LNCaP clone FGC (cell line): ENCODE measurements around the gene SLC25A29.

Experiments used
- DNase-seq: peaks from one replicate; pipeline ENCODE4 v3.0.0-alpha.2; 2011; ENCODE audit warnings: low read depth
- H3K4me3 ChIP-seq: 2 replicates; pipeline ENCODE4 v1.5.1; 2011; ENCODE audit warnings: mild to moderate bottlenecking, low read depth, low read length, control low read depth
- TF ChIP-seq, protein P1 (sequence below): IDR thresholded peaks from 2 replicates; pipeline ENCODE4 v1.5.1; 2012; ENCODE audit warnings: mild to moderate bottlenecking; ENCODE audit not compliant: control insufficient read depth, insufficient read depth; ENCODE audit errors: extremely low read depth

Gene SLC25A29

DNA sequence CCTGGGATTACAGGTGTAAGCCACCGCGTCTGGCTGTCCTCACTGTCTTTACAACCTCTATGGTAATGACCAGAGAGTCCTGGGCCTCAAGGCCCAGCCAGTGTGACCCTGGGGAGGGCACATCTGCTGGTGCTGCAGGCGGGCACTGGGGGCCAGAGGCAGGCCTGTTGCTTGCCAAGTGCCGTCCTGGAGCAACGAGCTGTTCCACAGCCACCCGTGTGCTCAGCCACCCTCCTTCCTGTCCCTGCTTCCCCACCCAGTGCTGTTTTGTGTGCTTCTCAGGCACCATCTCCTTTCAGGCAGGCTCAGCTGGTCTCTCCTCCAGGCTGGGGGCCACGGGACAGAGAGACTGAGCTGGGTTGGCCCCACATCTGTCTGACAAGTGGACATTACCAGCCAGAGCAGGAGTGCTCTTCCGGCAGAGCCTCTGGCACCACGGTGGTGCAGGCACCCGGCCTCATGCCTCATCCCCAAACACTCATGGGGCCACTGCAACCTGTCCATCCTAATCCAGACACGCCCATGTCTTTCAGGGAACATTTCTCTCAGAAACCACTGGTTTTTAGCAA is 25.9 kb upstream of the SLC25A29 start:
- no peak overlapping the region for H3K4me3 ChIP-seq
- DNase-seq = no peak
- TF ChIP-seq, protein P1, sequence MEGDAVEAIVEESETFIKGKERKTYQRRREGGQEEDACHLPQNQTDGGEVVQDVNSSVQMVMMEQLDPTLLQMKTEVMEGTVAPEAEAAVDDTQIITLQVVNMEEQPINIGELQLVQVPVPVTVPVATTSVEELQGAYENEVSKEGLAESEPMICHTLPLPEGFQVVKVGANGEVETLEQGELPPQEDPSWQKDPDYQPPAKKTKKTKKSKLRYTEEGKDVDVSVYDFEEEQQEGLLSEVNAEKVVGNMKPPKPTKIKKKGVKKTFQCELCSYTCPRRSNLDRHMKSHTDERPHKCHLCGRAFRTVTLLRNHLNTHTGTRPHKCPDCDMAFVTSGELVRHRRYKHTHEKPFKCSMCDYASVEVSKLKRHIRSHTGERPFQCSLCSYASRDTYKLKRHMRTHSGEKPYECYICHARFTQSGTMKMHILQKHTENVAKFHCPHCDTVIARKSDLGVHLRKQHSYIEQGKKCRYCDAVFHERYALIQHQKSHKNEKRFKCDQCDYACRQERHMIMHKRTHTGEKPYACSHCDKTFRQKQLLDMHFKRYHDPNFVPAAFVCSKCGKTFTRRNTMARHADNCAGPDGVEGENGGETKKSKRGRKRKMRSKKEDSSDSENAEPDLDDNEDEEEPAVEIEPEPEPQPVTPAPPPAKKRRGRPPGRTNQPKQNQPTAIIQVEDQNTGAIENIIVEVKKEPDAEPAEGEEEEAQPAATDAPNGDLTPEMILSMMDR = no peak

DNA sequence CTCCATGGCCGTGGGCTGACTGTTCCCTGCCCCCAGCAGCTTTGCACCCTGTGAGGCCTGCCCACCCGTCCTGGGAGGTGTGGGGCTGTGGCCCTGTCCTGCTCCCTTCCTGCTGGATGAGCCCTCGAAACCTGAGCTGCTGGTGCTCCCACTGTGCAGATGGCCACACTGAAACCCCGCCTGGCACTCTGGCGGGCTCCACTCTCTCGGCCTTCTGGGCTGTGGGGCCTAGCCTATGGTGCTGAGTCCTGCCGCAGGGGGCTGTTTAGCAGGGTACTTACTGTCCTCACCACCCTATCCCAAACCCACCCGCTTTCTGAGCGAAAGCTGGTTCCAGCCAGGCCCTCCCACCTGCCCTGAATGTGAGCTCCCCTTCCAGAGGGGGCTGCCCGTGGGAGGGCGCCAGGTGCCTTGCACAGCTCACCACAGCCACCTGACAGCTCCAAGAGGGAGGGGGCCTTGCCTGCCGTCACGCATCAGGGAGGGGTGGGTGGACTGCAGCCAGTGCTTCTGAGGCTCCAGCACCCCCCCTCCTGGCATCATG is 24.2 kb upstream of the SLC25A29 start:
- TF ChIP-seq, protein P1 = no peak
- DNase-seq = no peak
- H3K4me3 ChIP-seq = no peak overlapping the region

DNA sequence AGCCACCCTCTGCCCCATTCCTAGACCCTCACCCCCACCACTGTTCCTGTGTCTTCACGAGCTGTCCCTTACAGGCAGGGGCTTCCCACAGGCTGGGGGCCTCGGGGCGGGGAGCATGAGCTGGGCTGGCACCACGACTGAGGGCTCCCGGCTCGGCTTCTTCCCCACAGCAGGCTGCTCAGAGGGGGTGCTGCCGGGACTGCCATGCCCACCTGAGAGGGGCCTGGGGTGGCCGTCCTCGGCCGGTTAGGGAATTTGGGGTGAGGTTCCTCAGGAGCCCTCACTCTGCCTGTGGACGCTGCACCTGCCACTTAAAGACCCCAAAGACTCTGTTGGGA is 23.7 kb upstream of the SLC25A29 start:
- no peak for DNase-seq
- no peak overlapping the region for H3K4me3 ChIP-seq
- TF ChIP-seq, protein P1 = no peak

- TF ChIP-seq, protein P1 = no peak
- H3K4me3 ChIP-seq = no peak overlapping the region
- DNase-seq = no peak
Observed at GRCh38 chr14:100329233-100330006, 23.2 kb upstream of the SLC25A29 start.

DNA sequence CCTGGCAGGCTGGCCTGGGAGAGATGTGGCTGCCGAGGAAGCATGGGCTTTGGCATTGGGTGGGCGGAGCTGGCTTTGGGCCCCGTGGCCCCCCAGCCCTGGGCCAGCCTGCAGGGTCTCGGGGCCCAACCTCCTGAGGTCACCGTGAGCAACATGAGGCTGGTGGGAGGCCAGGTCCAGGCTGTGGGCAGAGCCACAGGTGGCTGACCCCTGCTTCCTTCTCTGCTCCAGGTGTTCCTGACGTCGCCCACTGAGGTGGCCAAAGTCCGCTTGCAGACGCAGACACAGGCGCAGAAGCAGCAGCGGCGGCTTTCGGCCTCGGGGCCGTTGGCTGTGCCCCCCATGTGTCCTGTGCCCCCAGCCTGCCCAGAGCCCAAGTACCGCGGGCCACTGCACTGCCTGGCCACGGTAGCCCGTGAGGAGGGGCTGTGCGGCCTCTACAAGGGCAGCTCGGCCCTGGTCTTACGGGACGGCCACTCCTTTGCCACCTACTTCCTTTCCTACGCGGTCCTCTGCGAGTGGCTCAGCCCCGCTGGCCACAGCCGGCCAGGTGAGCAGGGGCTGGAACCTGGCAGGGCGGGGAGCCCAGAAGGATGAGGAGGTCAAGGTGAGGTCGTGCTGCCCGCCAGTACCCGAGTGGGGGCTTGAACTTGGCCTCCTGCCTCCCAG is 22.4 kb upstream of the SLC25A29 start:
- no peak for DNase-seq
- TF ChIP-seq, protein P1 = no peak
- H3K4me3 ChIP-seq = no peak overlapping the region

GRCh38 chr14:100327128-100327527 is 20.9 kb upstream of the SLC25A29 start:
- no peak for DNase-seq
- H3K4me3 ChIP-seq = no peak overlapping the region
- TF ChIP-seq, protein P1 = no peak
